Neuron (in vitro differentiated cells): ENCODE data around the gene B3GLCT.

Experiments
- H2AFZ ChIP-seq: one replicate; pipeline ENCODE4 v1.6.1; 2013; ENCODE audit warnings: low read depth, mild to moderate bottlenecking, inconsistent platforms, low read length, moderate library complexity
- H3K27me3 ChIP-seq: one replicate; pipeline ENCODE4 v1.6.1; 2013; ENCODE audit warnings: low read length; ENCODE audit not compliant: insufficient read depth
- H3K36me3 ChIP-seq: one replicate; pipeline ENCODE4 v1.6.1; 2013; ENCODE audit warnings: low read length; ENCODE audit not compliant: insufficient read depth
- H3K4me1 ChIP-seq: one replicate; pipeline ENCODE4 v1.6.1; 2013; ENCODE audit warnings: low read length; ENCODE audit not compliant: insufficient read depth
- H3K4me3 ChIP-seq: 2 replicates; pipeline ENCODE4 v1.5.1; 2013; ENCODE audit warnings: mild to moderate bottlenecking, low read length, moderate library complexity
- H3K9me3 ChIP-seq: one replicate; pipeline ENCODE4 v1.6.1; 2013; ENCODE audit warnings: low read length

B3GLCT gene

GRCh38 chr13:31361673-31362072 is 161.9 kb downstream of the B3GLCT start:
- Histone ChIP-seq H3K27me3 (no peaks in the 10 kb centered on the region), H2AFZ (no peak overlapping the region), H3K9me3 (no peaks in the 10 kb centered on the region), H3K36me3 (no peaks in the 10 kb centered on the region), H3K4me1 (no peaks in the 10 kb centered on the region), H3K4me3 (no peak overlapping the region)

GRCh38 chr13:31365630-31366029 is 165.9 kb downstream of the B3GLCT start:
- no peaks in the 10 kb centered on the region for H3K27me3 ChIP-seq
- no peaks in the 10 kb centered on the region for H3K4me1 ChIP-seq
- H3K9me3 ChIP-seq: no peaks in the 10 kb centered on the region
- H3K4me3 ChIP-seq: no peak overlapping the region
- no peaks in the 10 kb centered on the region for H3K36me3 ChIP-seq
- H2AFZ ChIP-seq: no peak overlapping the region

- Histone ChIP-seq H2AFZ (no peak overlapping the region), H3K4me3 (no peak overlapping the region), H3K9me3 (no peaks in the 10 kb centered on the region), H3K27me3 (no peaks in the 10 kb centered on the region), H3K36me3 (no peaks in the 10 kb centered on the region), H3K4me1 (no peaks in the 10 kb centered on the region)
These were observed 167.6 kb downstream of the B3GLCT start for GRCh38 chr13:31367410-31367809.

GRCh38 chr13:31369213-31369612 is 169.4 kb downstream of the B3GLCT start:
- no peaks in the 10 kb centered on the region for H3K27me3 ChIP-seq
- H3K4me3 ChIP-seq: no peak overlapping the region
- peaks cover under 1% of the 10 kb centered on the region for H3K4me1 ChIP-seq
- no peak overlapping the region for H2AFZ ChIP-seq
- no peaks in the 10 kb centered on the region for H3K36me3 ChIP-seq
- no peaks in the 10 kb centered on the region for H3K9me3 ChIP-seq

GRCh38 chr13:31372454-31372853 is 172.7 kb downstream of the B3GLCT start:
- H3K27me3 ChIP-seq: no peaks in the 10 kb centered on the region
- peaks cover 16% of the 10 kb centered on the region for H3K4me1 ChIP-seq
- H3K36me3 ChIP-seq: no peaks in the 10 kb centered on the region
- no peak overlapping the region for H2AFZ ChIP-seq
- H3K4me3 ChIP-seq: no peak overlapping the region
- no peaks in the 10 kb centered on the region for H3K9me3 ChIP-seq

- Histone ChIP-seq H3K27me3 (no peaks in the 10 kb centered on the region), H2AFZ (no peak overlapping the region), H3K4me3 (no peak overlapping the region), H3K9me3 (no peaks in the 10 kb centered on the region), H3K36me3 (no peaks in the 10 kb centered on the region), H3K4me1 (peaks cover 16% of the 10 kb centered on the region)
These were observed 174.9 kb downstream of the B3GLCT start for GRCh38 chr13:31374682-31375081.

- H2AFZ ChIP-seq: no peak overlapping the region
- H3K4me3 ChIP-seq: no peak overlapping the region
- H3K27me3 ChIP-seq: no peaks in the 10 kb centered on the region
- no peaks in the 10 kb centered on the region for H3K36me3 ChIP-seq
- no peaks in the 10 kb centered on the region for H3K9me3 ChIP-seq
- peaks cover 20% of the 10 kb centered on the region for H3K4me1 ChIP-seq
These were observed 178.2 kb downstream of the B3GLCT start for GRCh38 chr13:31377946-31378345.

- no peaks in the 10 kb centered on the region for H3K9me3 ChIP-seq
- H3K4me3 ChIP-seq: no peak overlapping the region
- no peak overlapping the region for H2AFZ ChIP-seq
- peaks cover 6% of the 10 kb centered on the region for H3K4me1 ChIP-seq
- no peaks in the 10 kb centered on the region for H3K27me3 ChIP-seq
- H3K36me3 ChIP-seq: no peaks in the 10 kb centered on the region
These were observed 180.9 kb downstream of the B3GLCT start for GRCh38 chr13:31380715-31381114.
